Caco-2 (cell line): ENCODE results near the gene NOS1AP. TPM values are rescaled to one million over a fixed set of nuclear protein-coding genes. Genes with fewer than 3 reads are reported as not detected.

ENCODE experiments used
- BruUV-seq: library from RNA; stranded (reverse); fragments of 400-500 nt; replicated peaks from 2 replicates; lab custom pipeline; 2021; lab: Mats Ljungman, UMichigan
- CTCF ChIA-PET: fragments of 300-600 bp; sonication (Branson Sonifier 250); formaldehyde crosslinking; loops from one replicate; lab custom pipeline; 2022; ENCODE audit warnings: antibody characterized with exemption; lab: Charles Lee
- POLR2A ChIA-PET: fragments of 300-600 bp; sonication (Branson Sonifier 250); formaldehyde crosslinking; loops from one replicate; lab custom pipeline; 2022; ENCODE audit warnings: antibody characterized with exemption; lab: Charles Lee
- DNase-seq, 2 experiments: peaks; one replicate each; pipeline versions ENCODE4 v3.0.0 to v3.0.0-alpha.2; 2020 to 2022
- H3K27me3 ChIP-seq: replicated peaks from 2 replicates; pipeline ENCODE4 v1.6.0; 2011; ENCODE audit warnings: low read length; ENCODE audit not compliant: control insufficient read depth, insufficient read depth
- H3K36me3 ChIP-seq: 2 replicates; pipeline ENCODE4 v1.5.1; 2011; ENCODE audit warnings: low read length; ENCODE audit not compliant: control insufficient read depth, insufficient read depth
- H3K4me1 ChIP-seq: fragments of 250-450 bp; sonication (Bioruptor Pico); 2 replicates; pipeline ENCODE4 v1.5.1; 2020; ENCODE audit warnings: mild to moderate bottlenecking
- H3K4me3 ChIP-seq: 2 replicates; pipeline ENCODE4 v1.5.1; 2011; ENCODE audit warnings: low read depth, mild to moderate bottlenecking, control low read depth, low read length
- H3K9me3 ChIP-seq: fragments of 250-450 bp; sonication (Bioruptor Pico); 2 replicates; pipeline ENCODE4 v1.5.1; 2020; ENCODE audit warnings: mild to moderate bottlenecking, moderate library complexity
- H3K27ac Mint-ChIP-seq: one replicate; pipeline ENCODE4 v1.8.0; 2022; ENCODE audit warnings: mixed read lengths; ENCODE audit not compliant: unreplicated experiment
- H3K27me3 Mint-ChIP-seq: one replicate; pipeline ENCODE4 v1.8.0; 2022; ENCODE audit warnings: mixed read lengths; ENCODE audit not compliant: insufficient read depth, unreplicated experiment
- H3K36me3 Mint-ChIP-seq: one replicate; pipeline ENCODE4 v1.8.0; 2022; ENCODE audit warnings: mild to moderate bottlenecking, mixed read lengths; ENCODE audit not compliant: insufficient read depth, unreplicated experiment
- H3K4me1 Mint-ChIP-seq: one replicate; pipeline ENCODE4 v1.8.0; 2022; ENCODE audit warnings: low read depth, mixed read lengths; ENCODE audit not compliant: unreplicated experiment
- H3K4me3 Mint-ChIP-seq: one replicate; pipeline ENCODE4 v1.8.0; 2022; ENCODE audit warnings: mild to moderate bottlenecking, moderate library complexity, mixed read lengths; ENCODE audit not compliant: unreplicated experiment
- H3K9me3 Mint-ChIP-seq: one replicate; pipeline ENCODE4 v1.8.0; 2022; ENCODE audit warnings: mixed read lengths; ENCODE audit not compliant: unreplicated experiment
- intact Hi-C: fragments of 100-400 bp; cut with micrococcal nuclease; formaldehyde crosslinking; loops from one replicate; pipeline ENCODE4 v1.10.0; 2022; ENCODE audit not compliant: unreplicated experiment
- total RNA-seq: library from RNA; stranded (reverse); gene quantifications from 2 replicates; pipeline ENCODE4 v1.2.3, GENCODE V29; 2022
- TF ChIP-seq, protein P1 (sequence below), 2 experiments: fragments of 200-600 bp in 1 of 2; IDR thresholded peaks; 1 replicate in 1 of 2; 2 replicates in 1 of 2; pipeline versions ENCODE4 v1.5.1 to v1.8.0; 2011 to 2022; ENCODE audit warnings: antibody characterized with exemption in 1 of 2, control low read depth in 1 of 2, inconsistent platforms in 1 of 2, low read depth in 1 of 2, low read length in 1 of 2, mild to moderate bottlenecking in 1 of 2, moderate library complexity in 1 of 2; ENCODE audit not compliant: insufficient read depth in 1 of 2, severe bottlenecking in 1 of 2, unreplicated experiment in 1 of 2

The NOS1AP gene
- total RNA-seq, 1 experiment from 2014 or later: 5.5 TPM

DNA sequence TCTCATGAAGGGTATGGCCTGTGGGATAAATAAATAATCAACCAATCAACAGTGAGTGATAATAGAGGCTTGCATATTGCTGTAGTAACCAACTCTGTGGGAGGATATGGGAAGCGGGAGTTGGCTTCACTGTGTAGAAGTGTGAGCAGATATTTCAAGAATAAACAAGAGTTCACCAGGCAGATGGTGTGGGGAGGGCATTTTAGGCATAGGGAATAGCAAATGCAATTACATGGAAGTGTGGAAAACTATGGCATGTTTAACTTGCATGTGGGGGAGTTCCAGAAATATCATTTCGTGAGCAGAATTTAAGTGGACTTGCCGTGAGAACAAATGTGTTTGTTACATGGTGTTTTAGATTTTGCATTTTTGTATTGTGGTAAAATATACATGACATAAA lies 211.9 kb downstream of the NOS1AP start:
- H3K36me3 ChIP-seq: no peaks in the 10 kb centered on the region
- POLR2A ChIA-PET: no interaction called here
- peaks cover 1% of the 10 kb centered on the region; the same call in 1 of the 2 replicates for H3K27me3 ChIP-seq
- no peaks in the 10 kb centered on the region for H3K4me1 Mint-ChIP-seq
- TF ChIP-seq, protein P1, sequence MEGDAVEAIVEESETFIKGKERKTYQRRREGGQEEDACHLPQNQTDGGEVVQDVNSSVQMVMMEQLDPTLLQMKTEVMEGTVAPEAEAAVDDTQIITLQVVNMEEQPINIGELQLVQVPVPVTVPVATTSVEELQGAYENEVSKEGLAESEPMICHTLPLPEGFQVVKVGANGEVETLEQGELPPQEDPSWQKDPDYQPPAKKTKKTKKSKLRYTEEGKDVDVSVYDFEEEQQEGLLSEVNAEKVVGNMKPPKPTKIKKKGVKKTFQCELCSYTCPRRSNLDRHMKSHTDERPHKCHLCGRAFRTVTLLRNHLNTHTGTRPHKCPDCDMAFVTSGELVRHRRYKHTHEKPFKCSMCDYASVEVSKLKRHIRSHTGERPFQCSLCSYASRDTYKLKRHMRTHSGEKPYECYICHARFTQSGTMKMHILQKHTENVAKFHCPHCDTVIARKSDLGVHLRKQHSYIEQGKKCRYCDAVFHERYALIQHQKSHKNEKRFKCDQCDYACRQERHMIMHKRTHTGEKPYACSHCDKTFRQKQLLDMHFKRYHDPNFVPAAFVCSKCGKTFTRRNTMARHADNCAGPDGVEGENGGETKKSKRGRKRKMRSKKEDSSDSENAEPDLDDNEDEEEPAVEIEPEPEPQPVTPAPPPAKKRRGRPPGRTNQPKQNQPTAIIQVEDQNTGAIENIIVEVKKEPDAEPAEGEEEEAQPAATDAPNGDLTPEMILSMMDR (IDR thresholded peaks at IDR 0.05; ENCODE audit: insufficient read depth in 1 of 2, low read depth in 1 of 2, low read length in 1 of 2, severe bottlenecking in 1 of 2, unreplicated experiment in 1 of 2): no peak
- no peak overlapping the region for H3K4me3 Mint-ChIP-seq
- no peaks in the 10 kb centered on the region for H3K9me3 ChIP-seq
- BruUV-seq: no TSS peak
- no peak overlapping the region for H3K27ac Mint-ChIP-seq
- H3K9me3 Mint-ChIP-seq: no peaks in the 10 kb centered on the region
- H3K4me3 ChIP-seq: no peak overlapping the region
- intact Hi-C loops: loop anchor here (10.0 kb wide), 1 partner anchor 63 kb away; no protein-coding TSS in a partner anchor
- no peaks in the 10 kb centered on the region for H3K36me3 Mint-ChIP-seq
- H3K4me1 ChIP-seq: no peaks in the 10 kb centered on the region
- H3K27me3 Mint-ChIP-seq: no peaks in the 10 kb centered on the region
- CTCF ChIA-PET: no interaction called here
- DNase-seq: no peak

DNA sequence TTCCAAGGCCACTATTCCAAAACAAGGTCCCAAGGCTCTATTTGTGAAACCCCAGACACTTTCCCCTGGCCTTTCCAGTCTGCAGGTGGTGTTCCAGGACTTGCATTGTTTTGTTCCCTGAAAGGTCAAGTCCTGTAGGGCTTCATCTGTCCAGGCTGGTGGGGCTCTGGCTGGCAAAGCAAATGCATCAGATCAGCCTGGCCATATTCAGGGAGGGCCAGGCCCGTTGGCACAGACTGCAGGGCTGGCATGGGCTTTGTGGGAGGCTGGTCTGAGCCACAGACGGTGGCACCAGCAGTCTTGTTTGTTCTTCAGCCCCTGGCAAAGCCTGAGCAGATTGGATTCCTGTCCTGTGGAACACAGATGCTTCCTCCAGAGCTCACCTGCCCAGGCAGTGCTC lies 214.2 kb downstream of the NOS1AP start:
- ChIA-PET CTCF (no interaction called here), POLR2A (no interaction called here)
- Mint-ChIP-seq H3K36me3 (no peaks in the 10 kb centered on the region), H3K27ac (no peak overlapping the region), H3K4me3 (no peak overlapping the region), H3K27me3 (no peaks in the 10 kb centered on the region), H3K9me3 (no peaks in the 10 kb centered on the region), H3K4me1 (no peaks in the 10 kb centered on the region)
- DNase-seq: no peak
- Histone ChIP-seq H3K9me3 (no peaks in the 10 kb centered on the region), H3K4me3 (no peak overlapping the region), H3K27me3 (peaks cover 1% of the 10 kb centered on the region; the same call in 1 of the 2 replicates), H3K36me3 (no peaks in the 10 kb centered on the region), H3K4me1 (no peaks in the 10 kb centered on the region)
- BruUV-seq: no TSS peak
- intact Hi-C loops: loop anchor here (10.0 kb wide), 1 partner anchor 61 kb away; no protein-coding TSS in a partner anchor
- TF ChIP-seq, protein P1 (IDR thresholded peaks at IDR 0.05; ENCODE audit: insufficient read depth in 1 of 2, low read depth in 1 of 2, low read length in 1 of 2, severe bottlenecking in 1 of 2, unreplicated experiment in 1 of 2): no peak

DNA sequence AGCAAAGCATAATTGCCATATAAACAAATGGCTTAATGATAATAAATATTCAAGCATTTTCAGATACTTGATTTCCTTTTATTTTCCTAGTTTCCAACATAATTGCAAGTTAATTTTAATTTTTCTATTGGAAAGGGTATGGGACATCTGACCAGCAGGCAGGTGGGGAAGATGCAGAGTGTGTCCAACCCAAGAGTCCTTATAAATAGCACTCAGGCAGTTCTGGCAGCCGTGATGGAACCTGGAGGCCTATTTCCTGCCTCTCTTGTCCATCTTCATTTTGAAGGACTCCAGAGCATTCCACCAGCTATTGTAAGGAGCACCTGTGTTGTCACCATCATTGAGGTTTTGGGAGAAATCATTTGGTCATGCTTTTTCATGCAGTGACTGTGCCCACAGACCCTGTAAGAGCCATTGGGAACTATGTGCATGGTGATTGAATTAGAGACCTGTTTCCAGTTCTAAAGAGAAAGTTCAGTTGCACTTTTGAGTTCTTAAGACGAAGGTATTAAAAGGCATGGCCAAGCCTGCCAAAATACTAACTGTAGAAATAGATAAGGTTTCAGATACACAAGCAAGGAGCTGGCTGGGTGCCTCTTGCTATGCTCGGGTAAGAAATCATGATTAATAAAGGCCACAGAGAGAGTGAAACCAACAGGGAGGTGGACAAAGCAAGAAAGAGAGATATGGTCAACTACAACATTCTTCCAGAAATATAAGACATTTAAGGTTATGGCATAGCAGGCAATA lies 214.9 kb downstream of the NOS1AP start:
- Mint-ChIP-seq H3K27ac (no peak overlapping the region), H3K4me3 (no peak overlapping the region), H3K4me1 (no peaks in the 10 kb centered on the region), H3K27me3 (no peaks in the 10 kb centered on the region), H3K36me3 (no peaks in the 10 kb centered on the region), H3K9me3 (no peaks in the 10 kb centered on the region)
- ChIA-PET CTCF (no interaction called here), POLR2A (no interaction called here)
- DNase-seq: no peak
- H3K4me3 ChIP-seq: no peak overlapping the region
- peaks cover 1% of the 10 kb centered on the region; the same call in 1 of the 2 replicates for H3K27me3 ChIP-seq
- intact Hi-C loops: loop anchor here (10.0 kb wide), 1 partner anchor 60 kb away; no protein-coding TSS in a partner anchor
- H3K9me3 ChIP-seq: no peaks in the 10 kb centered on the region
- no peaks in the 10 kb centered on the region for H3K36me3 ChIP-seq
- no TSS peak for BruUV-seq
- no peaks in the 10 kb centered on the region for H3K4me1 ChIP-seq
- TF ChIP-seq, protein P1 (IDR thresholded peaks at IDR 0.05; ENCODE audit: insufficient read depth in 1 of 2, low read depth in 1 of 2, low read length in 1 of 2, severe bottlenecking in 1 of 2, unreplicated experiment in 1 of 2): no peak
